Colon (tissue), 2 donors: ENCODE data around the gene CCNL1.

Source experiments
- FAIRE-seq: peaks from 2 replicates; lab custom pipeline; 2012; peaks lifted over from hg19 to GRCh38; lab: Jason Lieb, UNC
- donor health status: control.
- donor health status: control.

The CCNL1 gene

DNA sequence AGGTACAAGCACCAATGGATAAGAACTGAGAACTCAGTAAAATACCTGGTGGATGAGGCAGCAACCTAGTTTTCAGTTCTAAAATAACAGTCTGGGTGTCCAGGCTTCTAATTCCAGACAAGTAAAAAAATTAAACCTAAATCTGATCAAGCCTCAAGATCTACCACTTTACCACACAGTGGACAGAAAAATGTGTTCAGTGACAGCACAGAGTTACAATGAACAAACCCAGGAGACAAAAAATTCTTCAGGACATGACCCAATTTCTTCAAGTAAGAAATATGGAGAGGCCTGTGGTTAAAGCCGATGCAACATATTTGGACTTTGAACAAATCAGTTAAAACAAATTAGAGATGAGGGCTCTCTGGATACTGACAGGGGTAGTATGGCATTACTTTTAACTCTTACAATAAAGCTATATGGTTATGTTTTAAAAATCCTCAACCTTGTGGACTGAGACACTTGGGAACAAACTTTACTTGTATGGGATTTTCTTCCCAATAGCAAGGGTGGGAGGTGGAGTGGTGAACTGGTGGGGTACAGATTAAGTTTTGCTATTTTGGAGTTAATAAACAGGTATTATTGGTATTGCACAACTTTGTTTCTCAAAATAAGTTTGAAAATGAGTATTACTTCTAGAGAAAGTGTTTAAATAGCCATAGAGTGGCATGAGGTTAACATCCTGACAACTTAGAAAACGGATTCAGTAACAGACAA lies 14.2 kb downstream of the CCNL1 start:
- no peak for FAIRE-seq

DNA sequence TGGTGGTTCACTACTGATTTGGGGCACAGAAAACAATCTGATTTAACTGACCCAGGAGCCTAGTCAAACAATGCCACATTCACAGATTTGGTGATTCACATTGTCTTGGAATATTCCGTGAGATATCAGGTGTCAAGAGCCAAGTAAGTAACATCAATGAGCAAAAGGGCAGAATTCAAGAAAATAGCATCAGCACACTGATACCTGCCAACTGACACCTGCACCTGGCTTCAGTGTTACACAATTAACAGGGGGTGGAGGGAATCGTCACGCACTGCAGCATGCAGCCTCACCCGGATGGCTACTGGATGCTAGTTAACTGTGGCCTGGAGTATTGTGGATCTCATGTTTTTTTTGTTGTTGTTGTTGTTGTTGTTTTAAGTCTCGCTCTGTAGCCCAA lies 17.6 kb downstream of the CCNL1 start:
- FAIRE-seq: no peak

DNA sequence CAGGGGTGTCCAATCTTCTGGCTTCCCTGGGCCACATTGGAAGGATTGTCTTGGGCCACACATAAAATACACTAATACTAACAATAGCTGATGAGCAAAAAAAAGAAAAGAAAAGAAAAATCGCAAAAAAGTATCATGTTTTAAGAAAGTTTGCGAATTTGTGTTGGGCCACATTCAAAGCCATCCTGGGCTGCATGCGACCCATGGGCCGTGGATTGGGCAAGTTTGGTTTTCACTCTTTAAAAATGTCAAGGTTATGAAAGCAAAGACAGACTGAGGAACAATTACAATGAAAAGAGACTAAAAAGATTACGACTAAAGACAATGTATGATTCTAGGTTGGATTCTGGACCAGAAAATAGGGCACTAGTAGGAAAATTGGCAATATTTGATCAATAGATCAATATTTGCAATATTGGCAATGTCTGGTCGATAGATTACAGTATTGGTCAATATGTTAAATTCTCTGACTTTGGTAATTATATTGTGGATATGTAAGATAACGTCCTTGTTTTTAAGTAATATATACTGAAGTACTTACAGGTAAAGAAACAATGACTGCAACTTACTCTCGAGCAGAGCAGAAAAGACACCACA lies 19.9 kb downstream of the CCNL1 start:
- no peak for FAIRE-seq

GRCh38 chr3:157136647-157137387 lies 23.1 kb downstream of the CCNL1 start:
- FAIRE-seq: no peak

DNA sequence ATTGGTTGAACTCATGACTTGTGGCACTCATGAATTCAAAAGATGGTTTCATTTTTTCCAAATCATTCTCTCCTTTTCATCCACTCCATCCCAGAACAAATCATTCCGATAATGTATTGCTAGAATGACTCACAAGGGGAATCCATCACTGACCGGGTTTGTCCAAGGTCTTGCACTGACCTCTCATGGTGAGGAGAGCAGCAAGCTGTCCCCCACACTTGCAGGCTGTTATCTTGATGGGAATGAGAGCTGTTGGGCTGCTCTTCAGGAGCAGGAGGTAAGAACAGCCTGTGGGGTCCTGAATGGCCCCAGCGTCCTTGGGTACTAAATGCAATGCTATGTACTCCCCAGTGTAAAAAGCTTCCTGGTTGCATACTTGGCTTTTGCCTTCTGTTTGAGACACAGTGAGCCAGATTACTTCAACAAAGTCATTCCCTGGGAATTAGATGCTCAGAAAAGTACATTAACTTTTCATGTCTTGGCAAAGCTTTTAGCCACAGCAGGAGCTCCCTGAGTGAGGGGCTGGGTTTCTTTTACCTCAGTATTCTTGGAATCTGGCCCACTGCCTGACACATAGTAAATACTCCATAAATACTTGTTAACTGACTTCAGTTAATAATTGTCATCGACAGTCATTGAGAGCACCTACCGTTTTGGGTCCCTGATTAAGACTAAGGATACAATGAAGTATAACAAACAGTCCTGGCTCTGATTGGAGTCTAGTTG lies 24.1 kb downstream of the CCNL1 start:
- no peak for FAIRE-seq

DNA sequence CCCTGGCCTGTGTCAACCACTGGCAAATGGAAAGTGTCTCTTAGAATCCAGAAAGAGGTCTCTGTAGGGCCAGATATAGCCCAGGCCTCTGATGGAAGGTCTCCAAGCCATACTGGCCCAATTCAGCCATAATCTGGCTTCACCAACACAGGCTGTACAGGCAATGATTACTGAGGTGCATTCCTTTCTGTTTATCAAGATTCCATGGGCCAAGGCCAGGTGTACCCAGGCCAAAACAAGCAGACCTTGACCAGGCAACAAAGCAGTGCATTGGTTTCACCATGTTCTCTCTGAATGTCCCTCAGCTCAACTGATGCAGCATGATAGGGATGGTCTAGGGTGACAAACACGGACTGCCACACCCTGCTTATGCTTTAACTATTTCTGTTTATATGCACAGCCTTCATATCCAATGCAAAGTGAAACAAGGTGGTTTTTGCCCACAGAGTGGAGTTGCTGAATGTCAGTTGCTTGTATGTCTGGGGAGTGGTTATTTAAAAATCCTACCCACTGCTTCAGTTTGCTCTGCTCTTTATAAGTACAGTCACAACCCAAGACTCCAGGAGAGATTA lies 25.2 kb downstream of the CCNL1 start:
- FAIRE-seq: no peak

DNA sequence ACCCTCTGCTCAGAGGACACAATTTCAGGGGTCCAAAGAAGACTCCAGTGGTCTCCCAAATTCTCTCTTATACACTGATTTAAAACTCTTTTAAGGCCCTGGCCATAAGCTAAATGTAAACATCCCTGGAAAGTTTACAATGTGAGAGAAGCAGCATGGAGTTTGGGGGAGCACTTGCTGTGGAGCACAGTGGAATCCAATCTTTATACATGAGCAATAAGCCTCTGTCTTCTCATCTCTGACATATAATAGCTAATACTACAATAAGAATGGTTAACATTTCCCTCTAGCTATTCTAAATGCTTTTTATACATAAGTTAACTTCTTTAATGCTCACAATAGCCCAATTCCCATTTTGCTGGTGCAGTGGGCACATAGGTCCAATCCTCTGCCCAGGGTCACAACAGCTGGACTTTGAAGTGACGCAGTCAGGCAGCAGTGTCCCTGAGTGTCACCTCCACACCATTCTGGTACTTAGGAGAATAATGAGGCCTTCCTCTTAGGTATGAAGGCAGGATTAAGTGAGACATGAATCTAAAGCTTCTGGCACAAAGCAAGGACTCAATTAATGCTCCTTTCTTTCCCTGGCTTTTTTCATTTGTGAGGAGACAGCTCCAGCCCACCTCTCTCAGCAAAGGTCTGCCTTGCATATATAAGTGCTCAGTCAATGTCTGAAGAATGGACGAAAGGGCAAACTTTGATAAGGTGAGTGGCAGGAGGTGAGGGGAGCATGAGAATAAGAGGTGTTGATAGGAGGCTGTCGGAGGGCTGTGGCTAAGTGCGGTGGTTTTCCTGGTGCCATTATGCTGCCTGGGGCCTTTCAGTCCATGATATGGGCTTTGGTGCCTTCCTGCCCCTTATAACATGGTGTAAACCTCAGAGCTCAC lies 26.3 kb downstream of the CCNL1 start:
- no peak for FAIRE-seq

DNA sequence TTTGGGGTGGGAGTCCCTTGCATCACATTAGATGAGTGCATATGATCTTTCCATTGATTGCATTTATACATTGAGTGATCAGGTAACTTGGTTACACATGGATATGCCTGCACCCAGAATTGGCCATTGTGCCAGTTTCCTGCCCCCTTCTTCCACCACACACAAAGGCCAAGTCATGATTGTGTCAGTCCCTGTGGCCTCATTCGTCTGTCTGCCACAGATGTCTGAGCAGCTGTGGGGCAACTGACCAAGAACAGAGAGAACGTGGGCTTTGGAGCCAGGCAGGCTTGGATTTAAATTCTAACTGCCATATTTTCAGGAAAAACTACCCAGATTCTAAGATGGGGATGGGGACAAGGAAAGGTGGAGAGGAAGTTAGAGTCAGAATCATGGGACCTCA lies 27.0 kb downstream of the CCNL1 start:
- FAIRE-seq: no peak

DNA sequence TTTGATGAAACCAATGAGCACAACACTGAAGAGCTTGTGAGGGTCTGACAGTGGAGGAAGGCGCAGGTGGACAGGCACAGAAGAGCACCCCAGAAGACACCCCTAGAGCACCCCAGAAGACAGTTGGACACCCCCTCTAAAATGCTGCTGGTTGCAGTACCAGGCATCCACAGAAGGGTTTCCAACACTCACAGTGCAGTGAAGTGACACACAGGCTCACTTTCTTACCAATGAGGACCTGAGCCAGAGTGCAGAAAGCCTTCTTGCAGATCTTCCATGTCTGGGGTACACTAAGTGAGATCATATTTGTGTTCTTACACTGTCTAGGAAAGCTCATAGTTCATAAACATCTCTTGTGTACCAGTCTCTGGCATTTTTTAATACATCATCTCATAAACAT lies 27.6 kb downstream of the CCNL1 start:
- FAIRE-seq: no peak

GRCh38 chr3:157131861-157132260 lies 28.1 kb downstream of the CCNL1 start:
- no peak for FAIRE-seq

- FAIRE-seq: no peak
Observed at GRCh38 chr3:157130467-157131251, 29.3 kb downstream of the CCNL1 start.

- FAIRE-seq: no peak
Observed at GRCh38 chr3:157129803-157130466, 30.0 kb downstream of the CCNL1 start.

DNA sequence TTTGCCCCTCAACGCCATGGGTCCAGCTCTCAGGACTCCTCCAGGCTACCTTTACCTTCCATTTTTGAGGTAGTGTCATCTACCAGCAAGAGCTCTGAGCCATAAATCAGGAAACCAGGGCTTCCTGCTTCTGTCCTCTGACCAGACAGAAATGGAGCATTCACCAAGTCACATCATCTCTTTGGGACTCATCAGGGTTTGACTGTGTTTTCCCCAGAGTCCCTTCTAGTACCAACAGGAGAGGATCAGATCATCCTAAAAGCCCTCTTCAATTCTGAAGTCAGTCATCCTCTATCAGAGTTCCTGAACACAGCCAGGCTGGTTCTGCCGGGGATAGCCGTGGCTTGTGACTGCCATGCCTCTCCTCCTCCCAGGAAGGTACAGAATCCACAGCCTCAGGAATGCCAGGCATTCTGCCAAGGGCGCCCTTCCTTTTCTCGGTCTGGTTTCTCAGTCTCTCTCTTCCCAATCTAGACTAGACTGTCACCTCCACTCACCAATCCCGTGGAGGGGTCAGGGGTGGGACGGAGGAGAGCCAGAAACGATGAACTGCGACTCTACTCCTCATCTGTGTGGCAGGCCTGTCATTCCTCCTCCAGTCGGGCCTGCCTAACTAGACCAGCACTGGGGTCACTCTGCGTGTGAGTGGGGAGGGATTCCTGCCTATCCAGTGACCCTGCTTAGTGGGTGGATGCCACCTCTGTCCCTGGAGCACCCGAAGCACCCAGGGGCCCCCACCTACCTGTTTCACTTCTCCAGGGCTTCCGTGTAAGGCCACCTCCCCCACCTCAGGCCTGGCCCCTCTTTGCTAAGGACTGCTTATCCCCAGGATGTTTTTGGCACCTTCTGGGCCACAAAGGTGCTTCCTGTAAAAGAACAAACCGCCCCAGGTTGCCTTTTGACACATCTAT lies 30.9 kb downstream of the CCNL1 start:
- no peak for FAIRE-seq

DNA sequence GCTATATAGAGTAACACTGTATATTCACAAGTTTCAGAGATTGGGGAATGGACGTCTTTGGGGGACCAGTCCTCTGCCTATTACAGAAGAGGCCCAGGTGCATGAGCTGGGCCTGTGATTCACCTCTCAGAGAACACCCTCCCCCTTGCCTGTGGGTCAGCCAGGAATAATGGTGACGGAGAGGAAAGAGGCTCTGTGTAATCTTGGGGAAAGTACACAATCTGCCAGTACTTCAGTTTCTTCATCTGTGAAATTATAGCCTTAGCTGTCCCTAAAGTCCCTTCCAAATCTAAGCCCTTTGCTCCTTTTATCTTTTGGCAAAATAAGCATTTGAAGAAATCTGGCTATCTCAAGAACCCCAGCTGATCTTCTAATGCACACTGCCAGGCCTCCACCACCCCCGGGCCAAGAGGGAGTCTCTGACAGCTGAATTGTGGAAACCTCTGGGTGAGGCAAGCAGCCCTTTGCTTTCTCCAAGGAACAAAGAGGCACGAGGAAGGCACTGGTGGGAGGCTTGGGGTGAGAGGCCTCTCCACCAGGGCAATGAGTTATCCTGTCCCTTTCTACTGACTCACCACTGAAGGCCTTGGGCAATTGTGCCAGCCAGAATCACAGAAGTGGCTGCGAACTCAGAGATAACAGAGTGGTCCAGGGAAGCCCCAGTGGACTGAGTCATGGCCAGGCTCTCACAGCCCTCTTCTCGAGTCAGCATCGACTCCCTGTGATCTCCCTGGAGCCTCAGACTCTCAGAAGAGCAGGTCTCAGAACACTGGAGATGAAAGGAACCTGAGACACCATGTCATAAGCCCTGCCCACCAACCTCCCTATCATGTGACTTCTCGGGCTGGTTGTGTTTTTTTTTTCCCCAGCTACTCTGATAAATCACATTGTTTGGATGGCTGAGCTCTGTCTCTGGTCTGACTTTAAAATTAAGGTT lies 31.8 kb downstream of the CCNL1 start:
- no peak for FAIRE-seq

DNA sequence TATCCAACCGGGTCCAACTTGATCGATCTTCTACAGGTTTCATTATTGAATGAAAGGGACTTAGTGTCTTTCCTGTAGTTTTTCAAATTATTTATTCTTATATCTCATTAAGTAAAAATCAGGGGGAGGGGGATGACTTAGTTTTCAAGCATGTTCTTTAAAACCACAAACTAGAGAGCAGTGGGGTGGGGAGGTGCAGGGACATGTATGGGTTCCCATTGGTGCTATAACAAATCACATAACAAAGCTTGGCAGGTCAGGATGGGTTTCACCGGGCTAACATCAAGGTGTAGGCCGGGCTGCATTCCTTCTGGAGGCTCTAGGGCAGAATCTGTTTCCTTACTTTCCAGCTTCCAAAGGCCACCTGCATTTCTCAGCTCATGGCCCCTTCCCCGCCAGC lies 32.7 kb downstream of the CCNL1 start:
- FAIRE-seq: no peak

GRCh38 chr3:157126365-157126764 lies 33.6 kb downstream of the CCNL1 start:
- no peak for FAIRE-seq

DNA sequence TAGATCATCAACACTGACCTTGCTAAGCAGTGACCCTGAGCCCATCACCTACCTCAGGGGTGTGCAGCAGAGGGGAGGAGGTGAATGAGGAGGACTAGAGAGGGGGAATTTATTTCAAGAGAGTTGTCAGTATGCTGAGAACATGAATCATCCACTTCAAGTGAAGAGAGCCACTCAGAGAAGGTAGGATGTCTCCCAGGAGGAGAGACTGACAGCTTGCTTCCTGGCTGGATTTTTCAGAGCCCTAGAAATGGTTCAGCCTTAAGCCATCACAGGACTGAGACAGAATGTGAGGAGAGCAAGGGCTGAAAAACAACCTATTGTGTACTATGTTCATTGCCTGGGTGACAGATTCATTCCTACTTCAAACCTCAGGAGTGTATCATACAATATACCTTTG lies 34.8 kb downstream of the CCNL1 start:
- FAIRE-seq: no peak

DNA sequence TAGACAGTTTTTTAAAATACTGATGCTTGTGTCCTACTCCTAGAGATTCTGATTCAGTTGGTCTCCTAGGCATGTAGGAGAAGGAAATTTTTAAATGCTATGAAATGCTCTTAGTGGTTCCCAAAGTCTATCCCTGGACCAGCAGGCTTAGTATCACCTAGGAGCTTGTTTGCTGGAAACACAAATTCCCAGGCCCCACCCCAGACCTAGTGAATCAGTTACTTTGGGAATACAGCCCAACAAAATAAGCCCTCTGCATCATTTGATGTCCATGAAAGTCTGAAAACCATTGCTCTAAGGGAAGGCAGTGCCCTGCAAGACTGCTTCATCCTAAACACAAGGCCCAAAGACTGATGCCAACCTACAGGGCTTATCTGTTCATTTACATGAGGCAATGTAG lies 36.3 kb downstream of the CCNL1 start:
- FAIRE-seq: no peak
